BLaER1 treated with 17β-estradiol and CSF1 and Interleukin-3, amounts not matched to agents 10 nM and 100 nM (cell line): Measurements from ENCODE around the gene NT5DC1.
A peak's percentile ranks its signal among the peaks of the same experiment; 100 is the strongest.
"Not testable (repeated sequence)": the region's sequence is repeated elsewhere in the genome, so short reads cannot be mapped to it uniquely, and the experiment has no call there.

Experiments
- H3K27ac ChIP-seq, 11 experiments: shearing (Covaris generic); formaldehyde crosslinking; 2 replicates each; pipeline ENCODE4 v1.8.1; 2022
- H3K27me3 ChIP-seq, 11 experiments: shearing (Covaris generic); formaldehyde crosslinking; 2 replicates each; pipeline ENCODE4 v1.8.1; 2022
- H3K36me3 ChIP-seq, 11 experiments: shearing (Covaris generic); formaldehyde crosslinking; 2 replicates each; pipeline ENCODE4 v1.8.1; 2022
- H3K4me1 ChIP-seq, 10 experiments: shearing (Covaris generic); formaldehyde crosslinking; 2 replicates each; pipeline ENCODE4 v1.8.1; 2022
- H3K4me2 ChIP-seq, 11 experiments: shearing (Covaris generic); formaldehyde crosslinking; 2 replicates each; pipeline ENCODE4 v1.8.1; 2022
- H3K4me3 ChIP-seq, 10 experiments: shearing (Covaris generic); formaldehyde crosslinking; 2 replicates each; pipeline ENCODE4 v1.8.1; 2022
- H3K9ac ChIP-seq, 11 experiments: shearing (Covaris generic); formaldehyde crosslinking; 2 replicates each; pipeline ENCODE4 v1.8.1; 2022
- H3K9me3 ChIP-seq, 11 experiments: shearing (Covaris generic); formaldehyde crosslinking; replicated peaks in 1 of 11; 2 replicates each; pipeline ENCODE4 v1.8.1; 2022
- H4K20me1 ChIP-seq, 11 experiments: shearing (Covaris generic); formaldehyde crosslinking; 2 replicates each; pipeline ENCODE4 v1.8.1; 2022
- Cebpa-rat ChIP-seq, 11 experiments: shearing (Covaris generic); IDR thresholded peaks; 2 replicates each; pipeline ENCODE4 v1.8.1; 2022

Gene NT5DC1

DNA sequence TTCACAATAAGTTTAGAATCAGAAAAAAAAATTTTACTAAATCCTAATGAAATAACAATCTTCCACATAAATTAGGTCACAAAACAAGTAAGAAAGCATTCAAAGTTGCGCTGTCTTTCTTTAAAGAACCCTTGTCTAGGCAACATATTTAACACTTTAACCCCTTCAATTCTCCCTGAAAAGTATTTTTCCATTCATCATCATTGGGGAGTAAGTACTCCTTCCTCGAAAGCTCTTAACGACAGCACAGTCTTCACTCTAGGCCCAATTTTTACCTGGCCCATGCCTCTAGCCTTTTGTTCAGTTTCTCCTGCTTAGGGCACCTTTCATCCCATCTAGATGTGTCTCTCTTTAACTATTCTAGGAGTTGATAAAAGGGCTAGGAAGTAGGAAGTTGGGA lies 176.5 kb downstream of the NT5DC1 start:
- H3K4me1 ChIP-seq, result peaks cover 42 to 60% (median 51%) of the 10 kb centered on the region in 10 experiments
- no peak for TF ChIP-seq Cebpa-rat (IDR thresholded peaks at IDR 0.05)
- H3K9ac ChIP-seq, result peak overlapping the region; percentile 46 to 98 (median 96); a peak in 20 of 22 replicates
- no peaks in the 10 kb centered on the region for H3K9me3 ChIP-seq
- peaks cover 17 to 64% (median 36%) of the 10 kb centered on the region in 11 experiments for H3K36me3 ChIP-seq
- peak overlapping the region in 2 of 11 experiments; percentile 94 to 97; a peak in 2 of 22 replicates for H3K27ac ChIP-seq
- H3K4me2 ChIP-seq, result peak overlapping the region; percentile 84 to 100 (median 97)
- peaks cover 42 to 71% (median 55%) of the 10 kb centered on the region in 11 experiments; a peak in 21 of 22 replicates for H4K20me1 ChIP-seq
- peak overlapping the region; percentile 72 to 97 (median 91) for H3K4me3 ChIP-seq
- no peaks in the 10 kb centered on the region for H3K27me3 ChIP-seq

DNA sequence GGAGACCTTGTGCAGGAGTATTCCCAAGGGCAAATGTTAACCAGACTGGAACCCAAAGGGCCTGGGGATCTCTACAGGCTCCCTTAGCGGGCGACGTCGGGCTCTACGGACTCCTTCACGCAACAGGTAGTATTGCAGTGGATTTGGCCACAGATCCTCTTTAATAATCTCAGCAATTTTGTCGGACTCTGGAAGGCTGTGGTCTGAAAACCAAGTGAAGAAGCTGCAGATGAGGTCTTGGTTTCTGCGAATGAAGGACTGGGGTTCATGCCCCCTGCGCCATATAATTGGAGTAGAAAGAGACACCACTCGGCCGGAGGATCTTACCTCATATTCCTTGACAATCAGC lies 177.8 kb downstream of the NT5DC1 start:
- Histone ChIP-seq H3K9ac (peak overlapping the region; percentile 91 to 98 (median 96)), H4K20me1 (peaks cover 42 to 57% (median 52%) of the 10 kb centered on the region in 11 experiments; a peak in 21 of 22 replicates), H3K36me3 (peaks cover 12 to 52% (median 27%) of the 10 kb centered on the region in 11 experiments), H3K9me3 (no peaks in the 10 kb centered on the region), H3K27ac (peak overlapping the region; percentile 85 to 97 (median 96); a peak in 19 of 22 replicates), H3K4me3 (peak overlapping the region; percentile 72 to 97 (median 91)), H3K4me1 (peaks cover 42 to 66% (median 51%) of the 10 kb centered on the region in 10 experiments), H3K4me2 (peak overlapping the region; percentile 84 to 100 (median 97)), H3K27me3 (no peaks in the 10 kb centered on the region)
- no peak for TF ChIP-seq Cebpa-rat (IDR thresholded peaks at IDR 0.05)

DNA sequence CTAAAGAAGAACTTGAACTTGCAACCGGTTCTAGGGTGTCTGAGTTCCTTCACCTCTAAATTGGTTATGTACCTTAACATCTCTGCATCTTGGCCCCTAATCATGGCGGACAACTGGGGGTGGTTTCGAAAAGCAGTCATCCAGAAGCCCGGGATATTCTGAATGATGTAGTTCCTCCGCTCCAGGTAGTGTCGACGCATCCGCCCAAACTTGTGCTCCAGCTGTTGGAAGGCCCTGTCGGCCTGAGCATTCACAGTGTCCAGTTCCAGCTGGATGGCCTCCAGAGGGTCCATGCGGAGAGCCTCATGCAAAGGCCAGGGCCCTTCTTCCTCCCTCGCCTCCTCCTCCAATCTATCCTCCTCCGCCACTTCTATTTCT lies 178.2 kb downstream of the NT5DC1 start:
- Histone ChIP-seq H3K4me1 (peaks cover 42 to 66% (median 51%) of the 10 kb centered on the region in 10 experiments), H3K9me3 (no peaks in the 10 kb centered on the region), H3K36me3 (peaks cover 9 to 49% (median 23%) of the 10 kb centered on the region in 11 experiments), H3K9ac (peak overlapping the region; percentile 91 to 98 (median 96)), H3K4me2 (peak overlapping the region; percentile 84 to 100 (median 97)), H3K4me3 (peak overlapping the region; percentile 72 to 97 (median 91)), H4K20me1 (peaks cover 42 to 54% (median 51%) of the 10 kb centered on the region in 11 experiments; a peak in 21 of 22 replicates), H3K27ac (peak overlapping the region; percentile 85 to 97 (median 96)), H3K27me3 (no peaks in the 10 kb centered on the region)
- no peak for TF ChIP-seq Cebpa-rat (IDR thresholded peaks at IDR 0.05)

DNA sequence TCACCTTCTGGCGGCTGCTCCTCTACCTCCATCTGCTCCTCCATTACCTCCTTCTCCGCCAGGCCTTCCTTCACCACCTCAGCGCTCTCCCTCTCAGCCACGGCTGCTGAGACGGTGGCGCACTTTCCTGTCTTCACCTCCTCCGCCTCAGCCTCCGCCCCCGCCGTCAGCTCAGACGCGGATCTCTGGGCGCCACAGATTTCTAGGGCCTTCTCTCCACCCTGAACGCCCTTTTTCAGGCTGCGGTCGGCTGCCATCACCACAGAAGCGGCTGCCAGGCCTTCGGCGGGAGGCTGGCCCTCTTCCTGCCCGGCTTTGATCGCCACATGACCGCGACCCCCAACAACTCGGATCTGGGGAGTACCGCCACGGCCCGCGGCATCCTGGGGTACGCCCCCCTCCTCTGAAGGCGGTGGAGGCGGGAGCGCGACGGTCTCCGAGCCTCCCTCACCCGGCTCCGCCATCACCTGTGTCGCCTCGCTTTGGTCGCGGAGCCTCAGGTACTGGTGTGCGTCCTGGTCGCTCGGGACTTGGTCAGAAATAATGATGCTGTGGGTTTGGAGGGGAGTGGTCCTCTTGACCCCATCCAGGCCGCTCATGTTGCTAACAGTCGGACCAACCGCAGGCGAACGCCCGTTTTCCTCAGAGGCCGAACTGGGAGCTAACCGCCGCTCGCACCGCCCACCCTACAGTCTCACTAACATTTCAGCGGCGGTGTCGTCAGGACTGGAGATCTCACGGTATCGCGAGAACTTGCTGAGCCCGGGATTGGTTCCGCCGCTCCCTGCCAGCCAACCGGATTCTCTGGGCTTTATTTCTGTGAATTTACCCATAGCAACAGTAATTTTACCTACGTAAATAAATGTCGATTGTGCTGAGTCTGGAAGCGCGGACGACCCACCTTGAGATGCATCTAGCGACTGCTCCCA lies 178.8 kb downstream of the NT5DC1 start, which contains the start of gene TSPYL1:
TSPYL1 (minus strand) TSS at position 699 of the 929 bp plus-strand sequence; CDS start at position 599, 100 bp downstream.
- peak within 1 kb of the TSS; percentile 91 to 98 (median 96) for H3K9ac ChIP-seq
- no peaks in the 10 kb centered on the region for H3K9me3 ChIP-seq
- peak within 1 kb of the TSS; percentile 85 to 97 (median 96) for H3K27ac ChIP-seq
- peak within 1 kb of the TSS; percentile 84 to 100 (median 97) for H3K4me2 ChIP-seq
- H3K27me3 ChIP-seq, result no peaks in the 10 kb centered on the region
- H3K4me3 ChIP-seq, result peak within 1 kb of the TSS; percentile 72 to 97 (median 91)
- peaks cover 41 to 48% (median 46%) of the 10 kb centered on the region in 11 experiments; a peak in 21 of 22 replicates for H4K20me1 ChIP-seq
- no peak for TF ChIP-seq Cebpa-rat (IDR thresholded peaks at IDR 0.05)
- peaks cover 42 to 64% (median 51%) of the 10 kb centered on the region in 10 experiments for H3K4me1 ChIP-seq
- peaks cover 2 to 42% (median 17%) of the 10 kb centered on the region in 11 experiments; a peak in 21 of 22 replicates for H3K36me3 ChIP-seq

DNA sequence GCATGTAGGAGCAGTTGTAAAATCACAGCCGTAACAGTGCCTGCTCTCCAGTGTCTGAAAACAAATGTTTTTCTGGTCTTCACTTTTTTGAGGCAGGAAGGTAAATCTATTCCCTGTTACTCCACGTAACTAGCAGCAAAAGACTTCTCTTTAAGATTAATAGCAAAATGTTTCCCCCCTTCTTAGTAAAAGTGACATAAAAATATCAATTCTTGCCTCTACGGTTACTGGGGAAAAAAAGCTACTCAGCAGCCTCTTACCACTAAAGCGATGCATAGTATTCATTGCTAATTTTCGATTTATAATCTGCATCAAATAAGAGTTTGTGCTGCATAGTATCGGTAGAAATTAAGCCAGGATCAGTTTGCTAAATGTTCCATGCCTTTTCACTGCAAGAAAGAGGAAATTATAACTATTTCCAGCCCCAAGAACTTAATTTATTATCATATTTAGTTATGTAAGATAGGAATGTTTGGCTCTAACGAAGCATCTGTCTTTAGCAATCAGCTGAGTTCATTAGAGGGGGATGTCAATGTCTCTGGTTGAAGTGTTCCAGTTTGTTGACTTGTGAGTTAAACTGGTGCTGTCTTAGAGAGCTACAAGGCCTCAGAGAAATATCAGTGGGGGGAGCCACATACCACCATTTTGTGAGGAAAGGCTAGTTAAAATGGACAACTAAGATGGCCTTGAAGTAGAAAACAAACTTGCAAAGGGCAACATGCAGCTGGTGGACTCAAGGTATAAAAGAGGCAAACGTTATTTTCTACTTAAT lies 179.7 kb downstream of the NT5DC1 start:
- H3K9ac ChIP-seq, result peak overlapping the region; percentile 91 to 98 (median 96)
- H3K36me3 ChIP-seq, result peaks cover 0 to 33% (median 13%) of the 10 kb centered on the region in 11 experiments; a peak in 18 of 22 replicates
- H3K4me3 ChIP-seq, result peak overlapping the region; percentile 72 to 97 (median 91)
- peak overlapping the region; percentile 77 to 97 (median 88) for H3K4me2 ChIP-seq
- H3K9me3 ChIP-seq, result no peaks in the 10 kb centered on the region
- no peaks in the 10 kb centered on the region for H3K27me3 ChIP-seq
- TF ChIP-seq Cebpa-rat (IDR thresholded peaks at IDR 0.05), result no peak
- H3K27ac ChIP-seq, result peak overlapping the region; percentile 85 to 97 (median 96)
- H4K20me1 ChIP-seq, result peaks cover 35 to 42% (median 38%) of the 10 kb centered on the region in 11 experiments; a peak in 21 of 22 replicates
- H3K4me1 ChIP-seq, result peaks cover 41 to 56% (median 47%) of the 10 kb centered on the region in 10 experiments

DNA sequence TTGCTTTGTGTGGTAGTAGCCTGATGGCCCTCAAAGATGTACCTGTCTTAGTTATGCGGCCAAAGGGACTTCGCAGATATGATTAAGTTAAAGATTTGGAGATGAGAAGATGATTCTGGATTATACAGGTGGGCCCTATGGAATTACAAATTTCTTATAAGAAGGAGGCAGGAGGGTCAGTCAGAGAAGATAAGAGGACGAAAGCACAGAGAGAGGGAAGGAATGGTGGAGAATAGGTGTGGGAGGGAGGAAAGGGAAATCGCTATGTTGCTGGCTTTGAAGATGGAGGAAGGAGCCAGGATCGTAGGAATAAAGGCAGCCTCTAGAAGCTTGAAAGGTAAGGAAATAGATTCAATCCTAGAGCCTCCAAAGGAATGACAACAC lies 180.3 kb downstream of the NT5DC1 start:
- H4K20me1 ChIP-seq, result peaks cover 29 to 36% (median 32%) of the 10 kb centered on the region in 11 experiments; a peak in 21 of 22 replicates
- peak overlapping the region; percentile 72 to 97 (median 91); a peak in 16 of 20 replicates for H3K4me3 ChIP-seq
- H3K27me3 ChIP-seq, result no peaks in the 10 kb centered on the region
- H3K36me3 ChIP-seq, result peaks cover 0 to 28% (median 12%) of the 10 kb centered on the region in 11 experiments; a peak in 17 of 22 replicates
- peaks cover 35 to 50% (median 42%) of the 10 kb centered on the region in 10 experiments for H3K4me1 ChIP-seq
- no peaks in the 10 kb centered on the region; a peak in 1 of 22 replicates for H3K9me3 ChIP-seq
- no peak for TF ChIP-seq Cebpa-rat (IDR thresholded peaks at IDR 0.05)
- peak overlapping the region; percentile 91 to 98 (median 96); a peak in 19 of 22 replicates for H3K9ac ChIP-seq
- peak overlapping the region; percentile 77 to 97 (median 88) for H3K4me2 ChIP-seq
- H3K27ac ChIP-seq, result peak overlapping the region; percentile 85 to 97 (median 96); a peak in 20 of 22 replicates

DNA sequence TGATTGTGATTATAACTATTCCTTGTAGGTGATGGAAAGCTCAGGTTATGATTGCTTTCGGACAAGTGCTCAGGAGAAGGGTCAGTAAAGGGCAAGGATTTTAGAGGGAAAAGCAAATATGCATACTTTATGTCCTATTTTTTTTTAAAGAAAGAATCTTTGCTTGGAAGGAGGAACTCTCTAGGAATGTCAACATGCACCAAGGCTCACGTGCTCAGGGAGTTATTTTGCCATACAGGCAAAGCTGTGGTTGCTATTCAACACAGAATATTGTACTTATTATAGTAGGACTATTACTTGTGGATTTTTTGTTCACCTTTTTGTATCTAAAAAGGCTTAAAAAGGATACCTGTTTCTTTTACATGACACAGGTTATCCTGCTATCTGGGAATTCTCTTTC lies 182.0 kb downstream of the NT5DC1 start:
- H3K4me2 ChIP-seq, result peak overlapping the region in 2 of 11 experiments; percentile 0 to 19; a peak in 1 of 22 replicates
- H3K27me3 ChIP-seq, result no peaks in the 10 kb centered on the region

DNA sequence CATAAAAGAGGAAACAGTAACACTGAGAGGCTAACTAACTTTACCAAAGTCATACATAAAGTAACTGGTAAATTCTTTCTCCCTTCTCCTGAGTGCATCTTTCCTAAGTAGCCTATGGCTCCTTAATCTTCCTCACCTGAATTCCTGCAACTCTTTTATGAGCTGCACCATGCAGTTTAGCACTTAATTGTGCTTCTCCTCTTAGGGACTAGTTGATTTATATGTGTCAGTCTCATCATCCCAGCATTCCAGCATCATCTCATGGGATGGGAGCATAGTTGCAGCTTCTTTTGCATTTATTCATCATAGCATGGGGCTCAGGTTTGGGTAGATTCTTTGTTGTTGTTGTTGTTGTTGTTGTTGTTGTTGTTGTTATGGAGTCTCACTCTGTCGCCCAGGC lies 182.5 kb downstream of the NT5DC1 start:
- Histone ChIP-seq H3K27ac (no peak overlapping the region), H3K36me3 (peaks cover 0 to 8% (median 5%) of the 10 kb centered on the region in 11 experiments; a peak in 17 of 22 replicates), H4K20me1 (peaks cover 7 to 13% (median 10%) of the 10 kb centered on the region in 11 experiments; a peak in 21 of 22 replicates), H3K9ac (no peak overlapping the region), H3K27me3 (no peaks in the 10 kb centered on the region), H3K4me2 (0 out of 22 replicates have a peak overlapping the region, but pooled peaks of 1 of the 11 experiments have one; percentile 0), H3K4me3 (no peak overlapping the region), H3K9me3 (no peaks in the 10 kb centered on the region; a peak in 1 of 22 replicates), H3K4me1 (peaks cover 15 to 32% (median 20%) of the 10 kb centered on the region in 10 experiments)
- TF ChIP-seq Cebpa-rat (IDR thresholded peaks at IDR 0.05), result no peak

More for the DNA sequence above, 182.0 kb downstream of the NT5DC1 start:
- no peak overlapping the region for H3K9ac ChIP-seq
- peaks cover 20 to 33% (median 25%) of the 10 kb centered on the region in 10 experiments for H3K4me1 ChIP-seq
- no peaks in the 10 kb centered on the region; a peak in 1 of 22 replicates for H3K9me3 ChIP-seq
- H3K27ac ChIP-seq, result no peak overlapping the region
- peaks cover 12 to 18% (median 15%) of the 10 kb centered on the region in 11 experiments; a peak in 21 of 22 replicates for H4K20me1 ChIP-seq
- H3K4me3 ChIP-seq, result no peak overlapping the region
- peaks cover 0 to 13% (median 10%) of the 10 kb centered on the region in 11 experiments; a peak in 17 of 22 replicates for H3K36me3 ChIP-seq
- no peak for TF ChIP-seq Cebpa-rat (IDR thresholded peaks at IDR 0.05)

DNA sequence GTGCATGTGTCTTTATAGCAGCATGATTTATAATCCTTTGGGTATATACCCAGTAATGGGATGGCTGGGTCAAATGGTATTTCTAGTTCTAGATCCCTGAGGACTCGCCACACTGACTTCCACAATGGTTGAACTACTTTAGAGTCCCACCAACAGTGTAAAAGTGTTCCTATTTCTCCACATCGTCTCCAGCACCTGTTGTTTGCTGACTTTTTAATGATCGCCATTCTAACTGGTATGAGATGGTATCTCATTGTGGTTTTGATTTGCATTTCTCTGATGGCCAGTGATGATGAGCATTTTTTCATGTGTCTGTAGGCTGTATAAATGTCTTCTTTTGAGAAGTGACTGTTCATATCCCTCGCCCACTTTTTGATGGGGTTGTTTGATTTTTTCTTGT lies 184.3 kb downstream of the NT5DC1 start:
- H3K27ac ChIP-seq, H3K27me3 ChIP-seq, H3K9me3 ChIP-seq, H3K36me3 ChIP-seq, H3K9ac ChIP-seq, H3K4me2 ChIP-seq, H3K4me3 ChIP-seq, H4K20me1 ChIP-seq: not testable (repeated sequence)
- peaks cover 7 to 32% (median 13%) of the 10 kb centered on the region in 10 experiments for H3K4me1 ChIP-seq
